HG03139 (cell line): Measurements from ENCODE around the gene SORCS3.

Experiments
- ATAC-seq: cut with Tn5 transposase; IDR thresholded peaks from one replicate; pipeline ENCODE4 v1.9.1; 2021; ENCODE audit not compliant: unreplicated experiment

Gene SORCS3

GRCh38 chr10:105243825-105244224 is 602.7 kb downstream of the SORCS3 start:
- no peak for ATAC-seq

GRCh38 chr10:105247831-105248499 is 606.9 kb downstream of the SORCS3 start:
- no peak for ATAC-seq

GRCh38 chr10:105252911-105253310 is 611.8 kb downstream of the SORCS3 start:
- no peak for ATAC-seq

- no peak for ATAC-seq
Measured at GRCh38 chr10:105253515-105254212, 612.6 kb downstream of the SORCS3 start.

GRCh38 chr10:105258036-105258673 is 617.1 kb downstream of the SORCS3 start:
- ATAC-seq: no peak

GRCh38 chr10:105258674-105259065 is 617.6 kb downstream of the SORCS3 start:
- no peak for ATAC-seq

GRCh38 chr10:105259201-105259600 is 618.1 kb downstream of the SORCS3 start:
- ATAC-seq: no peak

GRCh38 chr10:105262666-105263065 is 621.6 kb downstream of the SORCS3 start:
- no peak for ATAC-seq

GRCh38 chr10:105266966-105267539 is 626.0 kb downstream of the SORCS3 start:
- no peak for ATAC-seq

GRCh38 chr10:105268961-105269360 is 627.9 kb downstream of the SORCS3 start:
- ATAC-seq: no peak

GRCh38 chr10:105269689-105270088 is 628.6 kb downstream of the SORCS3 start:
- no peak for ATAC-seq

GRCh38 chr10:105274556-105275070 is 633.5 kb downstream of the SORCS3 start:
- no peak for ATAC-seq

- ATAC-seq: no peak
Measured at GRCh38 chr10:105278439-105278838, 637.3 kb downstream of the SORCS3 start.

- no peak for ATAC-seq
Measured at GRCh38 chr10:105279101-105279500, 638.0 kb downstream of the SORCS3 start.

GRCh38 chr10:105280895-105281294 is 639.8 kb downstream of the SORCS3 start:
- ATAC-seq: no peak

- ATAC-seq: no peak
Measured at GRCh38 chr10:105284476-105285215, 643.6 kb downstream of the SORCS3 start.

- no peak for ATAC-seq
Measured at GRCh38 chr10:105288026-105288425, 646.9 kb downstream of the SORCS3 start.

- ATAC-seq: no peak
Measured at GRCh38 chr10:105288613-105289012, 647.5 kb downstream of the SORCS3 start.

GRCh38 chr10:105291571-105291970 is 650.5 kb downstream of the SORCS3 start:
- no peak for ATAC-seq

- ATAC-seq: no peak
Measured at GRCh38 chr10:105292236-105292635, 651.1 kb downstream of the SORCS3 start.
